HL-60 (cell line): Measurements from ENCODE around the gene MTCL3.

Source experiments
- DNase-seq, 2 experiments: peaks; one replicate each; pipeline ENCODE4 v3.0.0-alpha.2; 2010 to 2020; ENCODE audit warnings: low read depth in 1 of 2, low spot score in 1 of 2
- H3K27ac ChIP-seq: fragments of 250-450 bp; sonication (Bioruptor Pico); replicated peaks from 2 replicates; pipeline ENCODE4 v1.5.1; 2020; ENCODE audit warnings: mild to moderate bottlenecking, moderate library complexity
- H3K27me3 ChIP-seq: fragments of 250-450 bp; sonication (Bioruptor Pico); 2 replicates; pipeline ENCODE4 v1.5.1; 2021; ENCODE audit warnings: mild to moderate bottlenecking, moderate library complexity; ENCODE audit not compliant: insufficient read depth, poor library complexity, severe bottlenecking
- H3K4me3 ChIP-seq: replicated peaks from 2 replicates; pipeline ENCODE4 v1.5.1; 2011; ENCODE audit warnings: mild to moderate bottlenecking, control low read depth, low read length; ENCODE audit not compliant: insufficient read depth
- CTCF ChIP-seq: IDR thresholded peaks from one replicate; pipeline ENCODE4 v1.5.1; 2011; ENCODE audit warnings: low read length, control low read depth, inconsistent platforms; ENCODE audit not compliant: insufficient read depth
- GABPA ChIP-seq: IDR thresholded peaks from 2 replicates; pipeline ENCODE4 v1.6.1; 2012; ENCODE audit warnings: low read depth
- POLR2AphosphoS5 ChIP-seq: IDR thresholded peaks from 2 replicates; pipeline ENCODE4 v1.6.1; 2012; ENCODE audit warnings: low read depth
- SPI1 ChIP-seq: IDR thresholded peaks from 2 replicates; pipeline ENCODE4 v1.6.1; 2012; ENCODE audit warnings: low read depth, mild to moderate bottlenecking, borderline replicate concordance
- TF ChIP-seq, protein P1 (sequence below): IDR thresholded peaks from 2 replicates; pipeline ENCODE4 v1.6.1; 2012; ENCODE audit warnings: low read depth; ENCODE audit not compliant: insufficient replicate concordance

MTCL3 gene

DNA sequence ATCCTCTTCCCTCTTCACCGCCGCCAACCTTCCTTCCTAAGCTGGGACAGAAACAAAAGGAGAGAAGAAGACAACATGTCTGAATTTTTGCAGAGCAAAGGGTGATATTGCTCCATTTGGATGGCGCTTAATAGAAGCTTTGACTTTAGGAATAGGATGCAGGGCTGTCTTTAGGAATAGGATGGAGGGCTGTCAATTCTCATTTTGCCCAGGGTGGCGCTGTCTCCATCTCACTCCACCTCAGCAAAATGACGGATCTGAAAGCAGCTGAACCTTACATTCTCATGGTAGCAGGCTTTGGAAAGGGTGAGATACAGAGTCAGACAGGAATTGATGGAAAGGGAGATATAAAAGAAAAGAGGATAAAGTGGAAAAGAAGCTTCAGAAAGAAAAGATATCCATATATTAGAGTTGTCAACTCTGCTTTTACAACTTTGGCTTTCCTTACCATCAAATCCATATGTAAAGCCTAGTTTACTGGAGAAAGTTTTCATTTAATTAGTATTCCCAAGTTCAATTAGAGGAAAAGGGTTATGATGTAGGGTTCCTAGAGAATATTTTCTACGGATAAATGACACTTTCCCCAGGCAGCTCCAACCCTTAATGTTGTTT, 2.4 kb downstream of the MTCL3 start:
- Histone ChIP-seq H3K27ac (no peak overlapping the region), H3K27me3 (peaks cover 46% of the 10 kb centered on the region), H3K4me3 (peak overlapping the region; percentile 54)
- TF ChIP-seq POLR2AphosphoS5 (no peak), CTCF (peak; percentile 82), GABPA (no peak), SPI1 (no peak)
- TF ChIP-seq, protein P1, sequence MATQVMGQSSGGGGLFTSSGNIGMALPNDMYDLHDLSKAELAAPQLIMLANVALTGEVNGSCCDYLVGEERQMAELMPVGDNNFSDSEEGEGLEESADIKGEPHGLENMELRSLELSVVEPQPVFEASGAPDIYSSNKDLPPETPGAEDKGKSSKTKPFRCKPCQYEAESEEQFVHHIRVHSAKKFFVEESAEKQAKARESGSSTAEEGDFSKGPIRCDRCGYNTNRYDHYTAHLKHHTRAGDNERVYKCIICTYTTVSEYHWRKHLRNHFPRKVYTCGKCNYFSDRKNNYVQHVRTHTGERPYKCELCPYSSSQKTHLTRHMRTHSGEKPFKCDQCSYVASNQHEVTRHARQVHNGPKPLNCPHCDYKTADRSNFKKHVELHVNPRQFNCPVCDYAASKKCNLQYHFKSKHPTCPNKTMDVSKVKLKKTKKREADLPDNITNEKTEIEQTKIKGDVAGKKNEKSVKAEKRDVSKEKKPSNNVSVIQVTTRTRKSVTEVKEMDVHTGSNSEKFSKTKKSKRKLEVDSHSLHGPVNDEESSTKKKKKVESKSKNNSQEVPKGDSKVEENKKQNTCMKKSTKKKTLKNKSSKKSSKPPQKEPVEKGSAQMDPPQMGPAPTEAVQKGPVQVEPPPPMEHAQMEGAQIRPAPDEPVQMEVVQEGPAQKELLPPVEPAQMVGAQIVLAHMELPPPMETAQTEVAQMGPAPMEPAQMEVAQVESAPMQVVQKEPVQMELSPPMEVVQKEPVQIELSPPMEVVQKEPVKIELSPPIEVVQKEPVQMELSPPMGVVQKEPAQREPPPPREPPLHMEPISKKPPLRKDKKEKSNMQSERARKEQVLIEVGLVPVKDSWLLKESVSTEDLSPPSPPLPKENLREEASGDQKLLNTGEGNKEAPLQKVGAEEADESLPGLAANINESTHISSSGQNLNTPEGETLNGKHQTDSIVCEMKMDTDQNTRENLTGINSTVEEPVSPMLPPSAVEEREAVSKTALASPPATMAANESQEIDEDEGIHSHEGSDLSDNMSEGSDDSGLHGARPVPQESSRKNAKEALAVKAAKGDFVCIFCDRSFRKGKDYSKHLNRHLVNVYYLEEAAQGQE, result no peak
- peak; percentile 14 to 24 for DNase-seq

DNA sequence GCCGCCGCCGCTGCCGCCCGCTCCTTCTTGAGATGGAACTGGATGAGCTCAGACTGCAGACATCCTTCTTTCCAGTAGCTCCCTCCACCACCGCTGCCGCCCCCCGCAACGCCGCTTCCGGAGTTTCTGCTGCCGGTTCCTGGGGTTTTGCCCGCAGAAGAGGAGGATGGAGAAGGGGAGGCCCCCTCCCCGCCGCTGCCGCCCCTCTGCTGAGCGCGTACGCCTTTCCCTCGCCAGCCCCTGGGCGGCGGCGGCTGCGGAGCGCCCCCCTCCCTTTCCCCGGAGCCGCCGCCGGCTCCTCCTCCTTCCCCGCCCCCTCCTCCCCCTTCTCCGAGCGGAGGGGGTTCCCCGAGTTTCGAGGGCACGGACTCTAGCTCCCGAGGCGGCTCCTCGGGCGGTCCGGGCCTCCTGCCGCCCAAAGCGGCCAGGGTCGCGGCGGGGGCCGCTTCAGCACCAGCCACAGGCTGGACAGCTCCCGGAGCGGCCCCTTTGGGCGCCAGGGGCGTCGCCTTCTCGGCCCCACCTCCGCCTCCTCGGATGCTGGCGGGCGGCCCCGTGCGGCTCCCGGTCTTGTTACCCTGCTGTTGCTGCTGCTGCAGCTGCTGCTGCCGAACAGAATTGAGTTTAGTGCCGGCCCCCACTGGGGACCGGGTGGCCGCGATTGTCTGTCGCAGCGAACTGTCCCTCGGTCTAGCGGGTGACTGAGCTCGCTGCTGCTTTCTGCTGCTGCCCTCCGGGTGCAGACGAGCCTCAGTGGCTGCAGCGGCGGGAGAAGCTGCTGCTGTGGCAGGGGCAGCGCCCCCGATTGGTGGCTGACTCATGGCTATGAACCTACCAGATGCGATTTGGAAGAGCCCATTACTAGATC, 3.1 kb downstream of the MTCL3 start:
- Histone ChIP-seq H3K27me3 (peaks cover 46% of the 10 kb centered on the region), H3K27ac (no peak overlapping the region), H3K4me3 (peak overlapping the region; percentile 54)
- DNase-seq, result peak in 1 of 2 experiments; percentile 9
- TF ChIP-seq CTCF, result no peak
- TF ChIP-seq, protein P1, result peak; percentile 95

DNA sequence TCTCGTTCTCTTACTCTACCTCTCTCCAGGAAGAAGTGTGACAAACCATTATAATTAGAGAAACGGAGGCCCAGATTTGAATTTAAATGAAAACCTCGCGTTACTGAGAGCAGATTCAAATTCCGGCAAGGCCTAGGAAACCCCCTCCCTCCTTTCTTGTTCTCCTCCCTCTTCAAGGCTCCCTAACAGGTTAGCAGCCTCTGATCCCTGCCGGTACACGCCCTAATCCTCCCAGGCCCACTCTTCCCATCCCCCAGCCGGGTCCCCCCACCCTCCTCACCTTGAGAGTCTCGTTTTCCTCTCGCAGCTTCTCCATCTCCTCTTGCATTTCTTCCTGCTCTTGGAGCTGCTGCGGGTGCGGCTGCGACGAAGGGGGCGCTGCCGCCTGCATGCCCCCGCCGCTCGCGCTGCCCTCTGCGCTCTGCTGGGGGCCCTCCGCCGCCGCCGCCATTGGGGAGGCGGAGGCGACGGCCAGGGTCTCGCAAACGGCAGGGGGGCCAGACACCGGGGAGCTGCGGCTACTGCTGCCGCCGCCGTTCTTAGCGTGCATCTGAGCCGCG, 3.8 kb downstream of the MTCL3 start:
- Histone ChIP-seq H3K4me3 (peak overlapping the region; percentile 54), H3K27ac (no peak overlapping the region), H3K27me3 (peaks cover 48% of the 10 kb centered on the region)
- TF ChIP-seq, protein P1, result no peak
- TF ChIP-seq POLR2AphosphoS5 (no peak), GABPA (no peak), CTCF (no peak), SPI1 (no peak)
- no peak for DNase-seq
